Ovary (tissue), 9 donors: ENCODE measurements around the gene SETX. TPM values are rescaled to one million over a fixed set of nuclear protein-coding genes. Genes with fewer than 3 reads are reported as not detected.

Experiments used
- DNase-seq, 5 donors: peaks; one replicate each; pipeline ENCODE4 v3.0.0-alpha.2; 2019 to 2020
- H3K27ac ChIP-seq, 2 donors: fragments of 200-600 bp; one replicate each; pipeline versions ENCODE4 v1.5.1 to v1.8.0; 2019 to 2022
- H3K27me3 ChIP-seq: fragments of 200-600 bp; one replicate; pipeline ENCODE4 v1.8.0; 2022
- H3K36me3 ChIP-seq: fragments of 200-600 bp; sonication (generic); one replicate; pipeline ENCODE4 v1.5.1; 2019
- H3K4me1 ChIP-seq: one replicate; pipeline ENCODE4 v1.8.1; 2013; ENCODE audit warnings: mild to moderate bottlenecking, moderate library complexity; ENCODE audit not compliant: insufficient read depth
- H3K4me3 ChIP-seq: fragments of 200-600 bp; sonication (generic); one replicate; pipeline ENCODE4 v1.5.1; 2017
- H3K9me3 ChIP-seq, 2 donors: fragments of 200-600 bp in 1 of 2; sonication (generic) in 1 of 2; one replicate each; pipeline versions ENCODE4 v1.5.1 to v1.8.1; 2013 to 2019; ENCODE audit warnings: mild to moderate bottlenecking in 1 of 2, moderate library complexity in 1 of 2
- EP300 ChIP-seq: sonication (generic); formaldehyde crosslinking; IDR thresholded peaks from one replicate; pipeline ENCODE4 v1.6.1; 2017; ENCODE audit warnings: antibody characterized with exemption
- POLR2A ChIP-seq: fragments of 450-650 bp; IDR thresholded peaks from one replicate; pipeline ENCODE4 v1.6.1; 2017; ENCODE audit warnings: antibody characterized with exemption, mild to moderate bottlenecking, moderate library complexity
- WGBS, 3 donors: extraction: QIAGEN DNeasy Blood & Tissue Kit in 1 of 3; methylation state at CpG; one replicate each; pipeline versions ENCODE4 v1.1.5 to v1.1.7; 2013 to 2017; 5-methylcytosine and 5-hydroxymethylcytosine counted together
- intact Hi-C, 4 donors: fragments of 100-400 bp; cut with DNase I; formaldehyde crosslinking; loops; one replicate each; pipeline versions ENCODE4 v1.11.0 to v1.15.1; 2022 to 2023
- polyA plus RNA-seq, 2 donors: library from polyadenylated mRNA; stranded (reverse); fragments of 200-250 nt in 1 of 2; fragments of 350-450 nt in 1 of 2; fragmentation: Illumina TruSeq in 1 of 2; extraction: RNeasy Lipid Tissue Mini Kit (QIAGEN cat#74804) in 1 of 2; gene quantifications; one replicate each; pipeline ENCODE4 v1.2.3, GENCODE V29; 2013 to 2014
- total RNA-seq, 7 donors: library from RNA; depleted of rRNA in 2 of 7; stranded (reverse); fragments of >200 nt in 2 of 7; fragmentation: NEBNext Ultra II Directional in 3 of 7; extraction: Animal tissue kit (Norgen Biotek cat#: 25700) in 3 of 7; gene quantifications; one replicate each; pipeline versions ENCODE4 v1.1.0 to v1.2.4, GENCODE V29; 2016 to 2023
- TF ChIP-seq, protein P1 (sequence below), 3 donors: fragments of 450-650 bp in 2 of 3; fragments of 200-600 bp in 1 of 3; IDR thresholded peaks; one replicate each; pipeline versions ENCODE4 v1.5.1 to v1.8.0; 2016 to 2022; ENCODE audit warnings: antibody characterized with exemption in 3 of 3, mild to moderate bottlenecking in 1 of 3
- donor health status: DM: no; HTN: no; CAD: no; lungs with moderate emphysema.
- donor health status: DM: no; HTN: no; CAD: no.
- donor health status: Bipolar disorder and iron deficiency.
- donor health status: DM: yes; HTN: yes; CAD: no.
- donor health status: DM: no; HTN: no; CAD: no.
- donor health status: DM: yes; HTN: yes; CAD: no.

Gene SETX
- total and polyA plus RNA-seq, 9 donors = 19.9 to 51.9 (median 40.8) TPM

DNA sequence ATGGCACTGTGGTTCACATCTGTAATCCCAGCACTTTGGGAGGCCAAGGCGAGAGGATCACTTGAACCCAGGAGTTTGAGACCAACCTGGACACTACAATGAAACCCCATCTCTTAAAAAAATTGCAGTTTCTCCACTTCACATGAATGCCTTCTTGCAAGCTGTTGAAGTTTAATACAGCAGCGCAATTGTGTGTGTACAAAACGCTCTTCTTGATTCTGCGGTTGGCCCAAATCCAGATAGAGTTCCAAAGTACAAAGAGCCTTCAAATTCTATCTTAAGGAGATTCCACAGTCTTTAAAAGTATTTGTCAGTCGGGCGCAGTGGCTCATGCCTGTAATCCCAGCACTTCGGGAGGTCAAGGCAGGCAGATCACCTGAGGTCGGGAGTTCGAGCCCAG is 9.3 kb upstream of the SETX start:
- Histone ChIP-seq H3K36me3 (no peaks in the 10 kb centered on the region), H3K27ac (no peak overlapping the region), H3K4me1 (no peaks in the 10 kb centered on the region), H3K27me3 (no peaks in the 10 kb centered on the region), H3K4me3 (no peak overlapping the region), H3K9me3 (no peaks in the 10 kb centered on the region)
- no peak for DNase-seq
- WGBS, 3 donors = 89 to 93% (median 92%) methylated on average over 9 of the region's 9 CpGs
- TF ChIP-seq, protein P1, sequence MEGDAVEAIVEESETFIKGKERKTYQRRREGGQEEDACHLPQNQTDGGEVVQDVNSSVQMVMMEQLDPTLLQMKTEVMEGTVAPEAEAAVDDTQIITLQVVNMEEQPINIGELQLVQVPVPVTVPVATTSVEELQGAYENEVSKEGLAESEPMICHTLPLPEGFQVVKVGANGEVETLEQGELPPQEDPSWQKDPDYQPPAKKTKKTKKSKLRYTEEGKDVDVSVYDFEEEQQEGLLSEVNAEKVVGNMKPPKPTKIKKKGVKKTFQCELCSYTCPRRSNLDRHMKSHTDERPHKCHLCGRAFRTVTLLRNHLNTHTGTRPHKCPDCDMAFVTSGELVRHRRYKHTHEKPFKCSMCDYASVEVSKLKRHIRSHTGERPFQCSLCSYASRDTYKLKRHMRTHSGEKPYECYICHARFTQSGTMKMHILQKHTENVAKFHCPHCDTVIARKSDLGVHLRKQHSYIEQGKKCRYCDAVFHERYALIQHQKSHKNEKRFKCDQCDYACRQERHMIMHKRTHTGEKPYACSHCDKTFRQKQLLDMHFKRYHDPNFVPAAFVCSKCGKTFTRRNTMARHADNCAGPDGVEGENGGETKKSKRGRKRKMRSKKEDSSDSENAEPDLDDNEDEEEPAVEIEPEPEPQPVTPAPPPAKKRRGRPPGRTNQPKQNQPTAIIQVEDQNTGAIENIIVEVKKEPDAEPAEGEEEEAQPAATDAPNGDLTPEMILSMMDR (IDR thresholded peaks at IDR 0.05) = no peak
- TF ChIP-seq POLR2A (no peak), EP300 (no peak)
- intact Hi-C loops = no loop called here

DNA sequence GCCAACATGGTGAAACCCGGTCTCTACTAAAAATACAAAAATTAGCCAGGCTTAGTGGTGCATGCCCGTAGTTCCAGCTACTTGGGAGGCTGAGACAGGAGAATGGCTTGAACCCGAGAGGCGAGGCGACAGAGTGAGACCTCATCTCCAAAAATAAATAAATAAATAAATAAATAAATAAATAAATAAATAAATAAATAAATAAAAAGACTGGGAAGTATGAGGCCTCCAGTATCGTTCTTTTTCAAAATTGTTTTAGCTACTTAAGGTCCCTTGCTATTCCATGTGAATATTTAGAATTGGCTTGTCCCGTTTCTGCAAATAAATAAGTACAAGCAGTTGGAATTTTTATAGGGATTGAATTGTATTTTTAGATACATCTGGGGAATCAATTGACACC is 3.0 kb upstream of the SETX start:
- Histone ChIP-seq H3K4me3 (no peak overlapping the region), H3K27me3 (no peaks in the 10 kb centered on the region), H3K9me3 (no peaks in the 10 kb centered on the region), H3K36me3 (no peaks in the 10 kb centered on the region), H3K4me1 (peaks cover 7% of the 10 kb centered on the region), H3K27ac (no peak overlapping the region)
- 79 to 87% (median 85%) methylated on average over 7 of the region's 7 CpGs for WGBS, 3 donors
- TF ChIP-seq POLR2A = no peak
- TF ChIP-seq, protein P1 (IDR thresholded peaks at IDR 0.05) = no peak
- no peak for TF ChIP-seq EP300
- DNase-seq = no peak
- intact Hi-C loops = loop anchor here in 1 of 4 donors (10.0 kb wide), 1 partner anchor 57 kb away; the partner anchor contains the start of gene CFAP77

DNA sequence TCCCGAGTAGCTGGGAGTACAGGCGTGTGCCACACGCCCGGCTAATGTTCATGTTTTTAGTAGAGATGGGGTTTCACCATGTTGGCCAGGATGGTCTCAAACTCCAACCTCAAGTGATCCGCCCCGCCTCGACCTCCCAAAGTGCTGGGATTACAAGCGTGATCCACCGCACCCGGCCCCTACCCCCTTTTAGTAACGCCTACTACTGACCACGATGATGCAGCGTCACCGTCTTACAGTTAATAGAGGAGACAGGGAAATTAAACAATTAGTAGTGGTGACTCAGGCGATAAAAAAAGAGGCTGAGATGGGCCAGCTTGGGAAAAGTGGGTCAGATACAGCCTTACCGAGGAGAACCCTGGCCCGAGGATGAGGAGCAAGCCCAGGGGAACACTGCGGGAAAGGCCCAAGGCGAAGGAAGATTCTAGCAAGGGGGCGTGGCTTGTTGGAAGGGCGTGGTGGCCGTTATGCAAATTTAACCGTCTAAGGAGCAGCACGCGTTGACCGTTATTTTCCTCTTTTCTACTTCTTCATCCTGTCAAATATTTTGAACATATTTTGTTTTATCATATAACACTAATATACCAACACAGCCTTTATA is 1.6 kb upstream of the SETX start:
- H3K4me1 ChIP-seq = peaks cover 7% of the 10 kb centered on the region
- no peaks in the 10 kb centered on the region for H3K27me3 ChIP-seq
- H3K9me3 ChIP-seq = no peaks in the 10 kb centered on the region
- no peak for TF ChIP-seq POLR2A
- TF ChIP-seq, protein P1 (IDR thresholded peaks at IDR 0.05) = no peak
- TF ChIP-seq EP300 = no peak
- DNase-seq = peak; percentile 14 to 37 (median 28)
- intact Hi-C loops = loop anchor here in 1 of 4 donors (10.0 kb wide), 1 partner anchor 58 kb away; the partner anchor contains the start of gene CFAP77
- no peaks in the 10 kb centered on the region for H3K36me3 ChIP-seq
- H3K27ac ChIP-seq = no peak overlapping the region
- no peak overlapping the region for H3K4me3 ChIP-seq
- 90 to 94% (median 90%) methylated on average over 26 of the region's 26 CpGs for WGBS, 3 donors

DNA sequence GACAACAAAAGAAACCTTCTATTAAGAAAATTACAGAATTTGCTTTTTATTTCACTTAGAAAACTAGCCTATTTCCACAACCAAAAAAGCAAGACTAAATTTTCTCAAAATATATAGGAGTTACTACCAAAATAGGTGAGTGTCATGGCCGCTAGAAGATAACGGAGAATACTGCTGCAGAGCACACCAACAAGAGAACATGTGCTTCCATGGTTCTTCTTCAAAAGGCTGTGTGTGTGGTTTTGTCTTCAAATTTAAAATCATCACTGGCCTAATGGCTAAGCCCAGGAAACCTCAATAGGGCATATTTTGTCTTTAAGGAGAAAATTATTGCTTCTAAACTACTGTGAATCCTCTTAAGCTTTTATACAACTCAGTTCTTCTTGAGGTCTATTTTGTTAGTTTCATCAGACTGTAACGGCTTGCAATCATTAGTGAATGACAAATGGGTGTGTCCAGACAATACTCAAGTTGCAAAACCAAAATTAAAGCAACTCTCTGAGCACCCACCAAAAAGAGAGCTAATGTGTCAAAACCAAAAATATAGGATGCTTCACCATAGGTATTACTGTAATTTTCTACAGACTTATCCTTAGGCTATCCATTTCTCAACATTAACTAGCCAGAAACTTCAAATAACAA is 3.3 kb downstream of the SETX start:
- Histone ChIP-seq H3K9me3 (no peaks in the 10 kb centered on the region), H3K36me3 (peaks cover 2% of the 10 kb centered on the region), H3K27ac (no peak overlapping the region)

More for the DNA sequence above, 3.3 kb downstream of the SETX start:
- intact Hi-C loops = loop anchor here in 1 of 4 donors (10.0 kb wide), 1 partner anchor 63 kb away; the partner anchor contains the start of gene CFAP77
- no peak for DNase-seq
- Histone ChIP-seq H3K4me3 (no peak overlapping the region), H3K27me3 (no peaks in the 10 kb centered on the region), H3K4me1 (peaks cover 7% of the 10 kb centered on the region)
- TF ChIP-seq, protein P1 (IDR thresholded peaks at IDR 0.05) = no peak
- no peak for TF ChIP-seq EP300
- TF ChIP-seq POLR2A = no peak
- WGBS, 3 donors = 35 to 60% (median 49%) methylated on average over 3 of the region's 3 CpGs
